HG02938 (cell line): ENCODE measurements around the gene OR7C1.
"Not testable (repeated sequence)": the region's sequence is repeated elsewhere in the genome, so short reads cannot be mapped to it uniquely, and the experiment has no call there.

Experiments used
- ATAC-seq: cut with Tn5 transposase; IDR thresholded peaks from one replicate; pipeline ENCODE4 v1.9.1; 2021; ENCODE audit warnings: mild to moderate bottlenecking, moderate library complexity; ENCODE audit not compliant: unreplicated experiment

The OR7C1 gene

DNA sequence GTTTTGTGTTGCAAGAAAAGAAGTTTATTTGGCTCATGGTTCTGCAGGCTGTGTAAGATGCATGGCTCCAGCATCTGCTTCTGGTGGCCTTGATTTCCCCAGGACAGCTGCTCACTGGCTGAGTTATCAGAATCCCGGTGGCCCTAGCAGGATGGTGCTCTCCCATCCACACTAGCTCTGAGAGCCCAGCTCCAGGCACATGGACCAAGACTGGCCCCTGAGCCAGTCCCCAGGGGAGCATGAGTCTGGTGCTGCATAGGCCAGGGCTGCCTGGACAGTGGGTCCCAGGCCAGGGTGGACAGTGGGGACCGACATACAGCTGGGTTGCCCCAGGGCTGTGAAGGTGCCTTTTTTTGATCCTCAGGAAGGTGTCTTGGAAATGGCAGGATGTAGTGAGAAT, 67.0 kb downstream of the OR7C1 start:
- no peak for ATAC-seq

DNA sequence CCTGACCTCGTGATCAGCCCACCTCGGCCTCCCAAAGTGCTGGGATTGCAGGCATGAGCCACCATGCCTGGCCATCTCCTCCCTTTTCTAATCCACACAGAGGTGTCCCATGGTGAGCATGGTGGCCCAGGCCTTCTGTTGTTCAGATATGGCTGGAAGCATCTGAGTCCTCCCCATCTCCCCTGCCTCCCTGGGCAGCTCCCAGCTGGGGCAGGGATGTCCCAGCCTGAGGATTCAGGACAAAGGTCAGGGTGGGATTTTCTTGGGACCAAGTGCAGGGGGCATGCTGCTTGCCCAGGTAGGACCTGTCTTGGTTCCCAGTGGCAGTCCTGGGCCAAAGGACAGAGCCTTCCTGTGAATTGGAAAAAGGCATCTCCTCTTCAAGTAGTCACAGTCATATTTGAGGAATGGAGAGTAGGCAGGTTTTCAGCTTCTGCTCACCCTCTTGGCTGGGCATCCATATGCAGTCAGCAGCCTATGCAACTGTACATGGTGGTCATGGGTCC, 67.5 kb downstream of the OR7C1 start:
- no peak for ATAC-seq

DNA sequence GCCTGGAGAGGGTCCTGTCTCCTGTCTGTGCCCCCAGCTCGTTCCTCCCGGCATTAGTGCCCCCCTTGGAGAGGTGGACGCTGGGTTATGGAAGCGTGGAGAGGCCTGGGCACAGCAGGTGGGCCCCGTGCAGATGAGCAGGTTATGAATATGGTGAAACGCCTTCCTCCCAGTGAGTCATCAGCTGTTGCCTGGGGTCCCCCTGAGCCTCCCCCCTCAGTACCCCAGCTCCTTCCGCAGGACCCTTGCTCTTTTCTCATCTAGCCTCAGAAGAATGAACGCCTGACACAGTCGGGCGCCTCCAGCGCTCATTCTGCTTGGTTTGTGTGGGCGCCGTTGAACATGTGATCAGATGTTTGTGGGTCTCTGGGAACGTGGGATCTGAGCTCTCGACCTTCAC, 69.1 kb downstream of the OR7C1 start:
- not testable (repeated sequence) for ATAC-seq

DNA sequence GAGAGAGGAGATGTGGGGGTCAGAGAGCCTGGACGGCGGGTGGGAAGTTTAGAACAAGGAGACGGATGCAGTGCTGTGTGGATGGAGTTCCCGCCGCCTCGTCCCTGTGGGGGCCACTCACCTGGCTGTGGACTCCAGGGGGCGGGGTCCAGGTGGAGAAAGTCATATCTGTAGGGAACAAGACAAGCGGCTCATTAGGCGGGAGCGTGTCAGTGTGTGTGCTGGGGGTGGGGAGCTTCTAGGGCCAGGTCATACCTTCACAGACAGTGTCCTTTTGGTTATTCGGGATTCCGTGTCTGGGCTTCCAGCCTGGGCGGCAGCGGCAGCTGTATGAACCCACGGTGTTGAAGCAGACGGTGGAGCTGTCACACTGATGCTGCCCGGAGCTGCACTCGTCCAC, 69.6 kb downstream of the OR7C1 start:
- not testable (repeated sequence) for ATAC-seq

DNA sequence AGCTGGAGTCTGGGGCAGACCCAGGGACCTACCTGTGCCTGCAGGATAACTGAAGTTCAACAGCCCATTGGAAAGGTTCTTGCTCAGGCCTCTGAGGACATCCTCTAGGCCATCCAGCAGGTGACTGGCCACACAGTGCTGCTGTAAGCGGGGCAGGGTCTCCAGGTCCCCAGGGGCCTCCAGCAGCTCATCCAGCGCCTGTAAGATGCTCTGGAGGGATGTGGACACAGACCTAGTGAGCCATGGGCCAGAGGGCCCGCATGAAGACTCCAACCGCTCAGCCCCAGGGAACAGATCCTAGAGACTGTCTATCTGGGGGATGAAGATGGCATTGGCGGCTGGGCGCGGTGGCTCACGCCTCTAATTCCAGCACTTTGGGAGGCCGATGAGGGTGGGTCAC, 70.6 kb downstream of the OR7C1 start:
- no peak for ATAC-seq

DNA sequence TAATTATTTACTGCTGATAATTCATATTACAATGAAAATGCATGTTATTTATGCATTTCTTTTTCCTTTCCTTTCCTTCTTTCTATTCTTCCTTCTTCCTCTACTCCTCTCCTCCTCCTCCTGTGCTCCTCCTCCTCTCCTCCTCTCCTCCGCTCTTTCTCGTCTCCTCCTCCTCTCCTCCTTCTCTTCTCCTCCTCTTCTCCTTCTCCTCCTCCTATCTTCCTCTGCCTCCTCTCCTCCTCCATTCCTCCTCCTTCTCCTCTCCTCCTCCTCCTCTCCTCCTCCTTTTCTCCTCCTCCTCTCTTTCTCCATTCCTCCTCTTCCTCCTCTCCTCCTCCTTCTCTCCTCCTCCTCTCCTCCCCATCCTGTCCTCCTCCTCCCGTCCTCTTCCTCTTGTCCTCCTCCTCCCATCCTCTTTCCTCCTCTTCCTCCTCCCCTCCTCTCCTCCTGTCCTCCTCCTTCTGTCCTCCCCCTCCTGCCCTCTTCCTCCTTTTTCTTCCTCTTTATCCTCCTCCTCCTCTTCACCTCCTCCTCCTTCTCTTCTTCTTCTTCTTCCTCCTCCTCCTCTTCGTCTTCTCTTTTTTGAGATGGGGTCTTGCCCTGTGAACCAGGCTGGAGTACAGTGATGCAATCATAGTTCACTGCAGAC, 71.4 kb downstream of the OR7C1 start:
- no peak for ATAC-seq

DNA sequence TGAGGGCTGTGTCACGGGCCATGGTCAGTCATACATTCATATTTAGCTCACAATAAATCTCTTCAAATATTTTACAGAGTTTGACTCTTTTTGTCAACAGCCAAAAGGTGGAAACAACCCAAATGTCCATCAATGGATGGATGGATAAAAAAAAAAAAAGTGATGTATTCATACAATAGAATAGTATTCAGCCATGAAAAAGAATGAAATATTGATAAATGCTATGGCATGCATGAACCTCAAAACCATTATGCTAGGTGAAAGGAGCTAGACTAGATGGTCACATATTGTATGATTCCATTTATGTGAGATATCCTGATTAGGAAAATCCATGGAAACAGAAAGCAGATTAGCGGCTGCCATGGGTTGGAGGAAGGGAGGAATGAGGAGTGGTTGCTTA, 72.9 kb downstream of the OR7C1 start:
- ATAC-seq = no peak

DNA sequence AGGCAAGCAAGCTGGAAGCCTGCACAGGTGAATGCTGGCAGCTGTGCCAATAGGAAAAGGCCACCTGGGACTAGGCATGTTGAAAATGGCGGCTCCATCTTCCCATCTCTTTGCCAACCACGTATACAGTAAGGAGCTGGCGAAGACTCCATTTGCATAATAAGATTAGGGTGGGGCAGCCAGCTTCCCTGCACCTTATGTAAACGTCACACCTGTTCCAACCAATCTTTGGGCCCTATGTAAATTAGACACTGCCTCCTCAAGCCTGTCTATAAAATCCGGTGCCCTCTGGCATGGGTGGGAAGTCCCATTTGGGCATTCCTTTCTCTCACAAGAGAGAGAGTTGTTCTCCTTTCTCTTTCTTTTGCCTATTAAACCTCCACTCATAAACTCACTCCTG, 73.4 kb downstream of the OR7C1 start:
- ATAC-seq = no peak

DNA sequence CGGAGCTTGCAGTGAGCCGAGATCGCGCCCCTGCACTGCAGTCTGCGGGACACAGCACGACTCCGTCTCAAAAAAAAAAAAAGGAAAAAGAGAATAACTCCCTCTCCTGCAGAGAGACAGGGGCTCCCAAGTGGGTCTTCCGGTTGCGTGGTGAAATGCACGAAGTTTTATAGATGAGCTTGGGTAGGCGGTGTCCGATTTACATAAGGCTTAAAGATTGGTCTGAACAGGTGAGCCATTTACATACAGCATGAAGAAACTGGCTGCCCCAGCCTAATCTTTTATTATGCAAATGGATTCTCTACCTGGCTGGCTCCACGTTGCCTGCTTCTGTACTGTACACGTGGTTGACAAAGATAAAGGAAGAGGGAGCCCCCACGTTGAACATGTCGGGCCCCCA, 76.2 kb downstream of the OR7C1 start:
- no peak for ATAC-seq

DNA sequence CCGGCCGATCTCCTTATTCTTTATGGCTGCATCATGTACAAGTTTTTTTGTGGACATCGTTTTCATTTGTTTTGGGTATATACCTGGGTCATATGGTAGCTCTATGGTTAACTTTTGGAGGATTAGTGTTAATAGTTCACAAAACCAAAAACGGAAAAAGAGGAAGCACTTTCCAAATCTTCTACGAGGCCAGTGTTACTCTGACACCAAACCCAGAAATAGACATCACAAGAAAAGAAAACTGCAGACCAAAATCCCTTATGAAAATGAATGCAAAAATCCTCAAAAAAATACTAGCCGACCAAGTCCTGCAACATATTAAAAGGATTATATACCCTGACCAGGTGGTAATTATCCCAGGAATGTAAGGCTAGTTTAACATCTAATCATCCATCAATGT, 86.4 kb downstream of the OR7C1 start:
- no peak for ATAC-seq
